Stimulated activated CD4-positive, alpha-beta T cell treated with anti-CD3 and anti-CD28 coated beads, Interleukin-1b, Interleukin-23, amount 100 ng/mL, for 1 hour (primary cell): ENCODE measurements around the gene SRSF1.
A peak's percentile ranks its signal among the peaks of the same experiment; 100 is the strongest.
"Not testable (repeated sequence)": the region's sequence is repeated elsewhere in the genome, so short reads cannot be mapped to it uniquely, and the experiment has no call there.

Source experiments
- DNase-seq, 2 donors: peaks; one replicate each; pipeline ENCODE4 v3.0.0-alpha.2; 2020; ENCODE audit warnings: low read depth in 2 of 2

The SRSF1 gene

GRCh38 chr17:57965521-57966160 is 41.4 kb downstream of the SRSF1 start:
- DNase-seq, result no peak

- no peak for DNase-seq
Measured at GRCh38 chr17:57963149-57963511, 43.9 kb downstream of the SRSF1 start.

- DNase-seq, result no peak
Measured at GRCh38 chr17:57962279-57963148, 44.5 kb downstream of the SRSF1 start.

- no peak for DNase-seq
Measured at GRCh38 chr17:57959929-57960328, 47.1 kb downstream of the SRSF1 start.

- DNase-seq, result not testable (repeated sequence)
Measured at GRCh38 chr17:57958391-57958790, 48.7 kb downstream of the SRSF1 start.

GRCh38 chr17:57957886-57958285 is 49.2 kb downstream of the SRSF1 start:
- DNase-seq, result no peak

DNA sequence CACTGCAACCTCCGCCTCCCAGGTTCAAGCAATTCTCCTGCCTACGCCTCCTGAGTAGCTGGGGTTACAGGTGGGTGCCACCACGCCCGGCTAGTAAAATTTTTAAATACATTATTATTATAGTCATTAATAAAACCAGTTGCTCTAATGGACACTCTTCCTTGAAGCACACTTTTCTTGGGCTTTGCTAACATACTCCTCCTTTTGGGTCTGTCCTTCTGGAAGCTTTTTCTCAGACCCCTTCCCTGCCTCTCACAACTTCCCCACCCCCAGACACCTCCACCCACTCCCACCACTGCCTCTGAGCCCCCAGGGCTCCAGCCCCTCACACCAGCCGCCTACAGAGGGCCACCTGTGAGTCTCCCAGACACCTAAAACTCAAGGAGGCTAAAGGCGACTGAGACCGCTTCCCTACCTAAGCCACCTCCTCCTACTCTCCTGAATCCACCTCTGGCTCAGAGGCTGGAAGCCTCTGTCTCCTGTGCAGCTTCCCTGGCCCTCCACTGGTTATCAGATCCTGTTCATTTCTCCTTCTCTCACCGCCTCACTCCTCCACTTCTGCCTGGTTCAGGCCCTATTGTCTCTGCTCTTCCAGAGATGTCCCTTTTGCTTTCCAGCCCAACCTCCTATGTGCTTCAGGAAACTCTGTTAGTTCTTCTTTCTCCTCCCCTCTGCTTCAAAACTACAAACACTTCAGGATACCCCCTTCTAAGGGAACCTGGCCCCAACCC is 49.8 kb downstream of the SRSF1 start:
- DNase-seq, result no peak

DNA sequence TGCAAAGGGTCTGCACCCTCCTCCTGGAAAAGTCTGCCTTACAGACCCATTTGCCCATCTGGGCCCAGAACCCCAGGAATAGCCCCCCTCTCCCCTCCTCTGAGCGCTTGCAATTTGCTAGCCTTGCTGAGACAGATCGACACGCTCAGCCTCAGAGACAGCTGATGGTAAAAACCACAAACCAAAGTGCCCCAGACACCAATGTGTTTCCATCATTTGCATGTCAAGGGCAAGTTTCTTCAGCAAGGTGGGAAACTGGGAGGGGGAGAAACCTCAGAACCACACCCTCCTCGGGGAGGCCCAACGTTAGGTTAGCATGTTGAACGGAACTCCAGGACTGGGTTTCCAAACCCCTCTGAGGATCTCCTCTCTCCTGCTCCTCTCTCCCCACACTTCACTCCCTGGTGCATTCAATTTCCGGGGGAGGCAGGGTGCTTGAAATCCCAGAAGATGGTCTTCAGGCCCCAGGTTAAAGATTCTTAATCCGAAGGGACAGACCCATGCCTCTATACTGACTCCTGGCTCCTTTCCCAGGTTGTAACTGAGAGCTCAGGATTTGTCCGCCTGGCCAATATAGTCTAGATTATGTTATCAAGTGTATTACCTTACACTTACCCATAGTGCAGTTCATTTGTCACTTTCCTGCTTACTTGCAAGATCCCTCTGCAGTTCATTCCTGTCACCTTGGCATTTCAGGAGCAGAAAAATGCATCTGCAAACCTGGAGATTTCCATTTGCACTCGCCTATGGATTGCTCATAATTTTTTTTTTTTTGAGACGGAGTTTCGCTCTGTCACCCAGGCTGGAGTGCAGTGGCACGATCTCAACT is 50.5 kb downstream of the SRSF1 start:
- DNase-seq, result no peak

GRCh38 chr17:57955183-57955931 is 51.7 kb downstream of the SRSF1 start, which contains the start of gene CUEDC1:
TSS of gene CUEDC1 (minus strand) at chr17:57955412. CDS start at chr17:57885564, 69,848 bp downstream.
- peak in 1 of 2 donors; percentile 54 for DNase-seq

DNA sequence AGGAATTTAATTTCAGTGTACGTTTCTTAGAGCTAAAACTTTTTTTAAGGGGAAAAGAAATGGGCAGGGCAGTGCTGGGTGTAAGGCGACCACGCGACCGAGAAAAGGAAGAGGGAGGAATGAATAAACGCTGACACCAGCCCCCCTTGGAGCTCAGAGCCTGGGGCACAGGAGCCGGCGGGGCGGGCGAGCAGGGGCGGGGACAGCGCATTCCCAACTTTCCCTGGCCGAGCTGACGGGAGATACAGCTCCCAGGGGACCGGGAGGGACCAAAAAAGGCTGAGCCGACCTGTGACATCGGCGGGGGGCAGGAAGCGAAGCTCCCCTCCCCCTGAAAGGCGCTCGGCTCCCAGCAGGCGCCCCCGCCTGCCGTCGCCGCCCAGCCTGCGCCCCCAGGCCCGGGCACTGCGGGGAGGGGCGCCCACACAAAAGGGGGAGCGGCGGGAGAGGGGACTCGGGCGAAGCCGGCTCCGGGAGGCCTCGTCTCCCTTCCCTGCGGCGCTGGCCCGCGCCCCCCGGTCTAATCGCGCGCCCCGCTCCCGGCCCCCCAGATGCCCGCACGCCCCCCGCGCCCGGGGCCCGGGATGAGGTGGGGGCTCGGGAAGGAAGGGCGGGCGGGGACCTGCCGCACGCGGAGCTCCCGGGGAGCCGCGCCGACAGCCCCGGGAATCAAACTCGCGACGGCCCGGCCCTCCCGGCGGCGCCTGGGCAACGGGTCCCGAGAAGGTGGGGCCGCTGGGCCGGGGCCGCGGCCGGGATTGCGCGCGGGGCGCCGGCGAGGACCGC is 52.5 kb downstream of the SRSF1 start:
- no peak for DNase-seq

DNA sequence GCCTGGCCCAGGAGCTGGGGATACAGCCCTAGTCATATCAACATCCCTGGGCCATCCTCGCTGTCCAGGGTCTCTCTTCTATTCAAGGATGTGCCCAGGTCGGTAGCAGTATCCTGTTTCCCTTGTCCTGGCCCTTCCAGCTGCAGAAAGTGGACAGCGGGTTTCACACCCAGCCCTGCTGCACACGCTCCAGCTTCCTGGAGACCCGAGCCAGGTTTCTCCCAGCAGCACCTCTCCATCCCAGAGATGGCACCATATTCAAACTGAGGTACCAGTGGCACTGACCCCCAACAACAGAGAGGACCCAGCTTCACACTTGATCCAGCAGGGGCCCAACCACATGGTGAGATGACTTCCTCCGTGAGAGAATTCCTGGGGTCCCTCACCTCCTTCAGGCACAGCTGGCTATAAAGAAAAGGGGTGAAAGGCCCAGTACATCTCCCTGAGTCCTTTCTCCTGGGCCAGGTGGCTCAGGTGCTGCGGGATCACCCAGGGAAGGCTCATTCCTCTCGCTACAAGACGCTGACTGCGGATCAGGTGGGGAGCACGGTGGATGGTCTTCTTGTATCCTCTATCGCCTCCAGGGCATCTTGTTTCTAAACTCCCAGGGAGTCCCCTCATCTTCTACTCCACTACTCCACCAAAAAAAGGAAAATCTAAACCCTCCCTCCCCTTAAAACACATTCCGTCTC is 53.2 kb downstream of the SRSF1 start:
- no peak for DNase-seq
